ENCODE results near the gene SLC23A3. TPM values are rescaled to one million over a fixed set of nuclear protein-coding genes. Genes with fewer than 3 reads are reported as not detected.

SLC23A3 gene
- total RNA-seq, 1 experiment from 2014 or later: 1.9 TPM

- TF ChIP-seq, protein P1, sequence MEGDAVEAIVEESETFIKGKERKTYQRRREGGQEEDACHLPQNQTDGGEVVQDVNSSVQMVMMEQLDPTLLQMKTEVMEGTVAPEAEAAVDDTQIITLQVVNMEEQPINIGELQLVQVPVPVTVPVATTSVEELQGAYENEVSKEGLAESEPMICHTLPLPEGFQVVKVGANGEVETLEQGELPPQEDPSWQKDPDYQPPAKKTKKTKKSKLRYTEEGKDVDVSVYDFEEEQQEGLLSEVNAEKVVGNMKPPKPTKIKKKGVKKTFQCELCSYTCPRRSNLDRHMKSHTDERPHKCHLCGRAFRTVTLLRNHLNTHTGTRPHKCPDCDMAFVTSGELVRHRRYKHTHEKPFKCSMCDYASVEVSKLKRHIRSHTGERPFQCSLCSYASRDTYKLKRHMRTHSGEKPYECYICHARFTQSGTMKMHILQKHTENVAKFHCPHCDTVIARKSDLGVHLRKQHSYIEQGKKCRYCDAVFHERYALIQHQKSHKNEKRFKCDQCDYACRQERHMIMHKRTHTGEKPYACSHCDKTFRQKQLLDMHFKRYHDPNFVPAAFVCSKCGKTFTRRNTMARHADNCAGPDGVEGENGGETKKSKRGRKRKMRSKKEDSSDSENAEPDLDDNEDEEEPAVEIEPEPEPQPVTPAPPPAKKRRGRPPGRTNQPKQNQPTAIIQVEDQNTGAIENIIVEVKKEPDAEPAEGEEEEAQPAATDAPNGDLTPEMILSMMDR (conservative IDR thresholded peaks at IDR 0.05; ENCODE audit: low read depth, low read length): no peak
- TF ChIP-seq EZH2 (IDR thresholded peaks at IDR 0.05; ENCODE audit: borderline replicate concordance, low read depth, low read length, poor library complexity, severe bottlenecking): no peak
- H3K4me1 ChIP-seq (ENCODE audit: insufficient read depth, low read length, poor library complexity, severe bottlenecking): peaks cover 5% of the 10 kb centered on the region
- POLR2A ChIA-PET (ENCODE audit: low non-redundant PET): interaction anchor here (0.7 kb wide), 1 partner anchor 28 kb away, joined by 3 read pairs; no protein-coding TSS in a partner anchor
- BruUV-seq (replicated peaks): no TSS peak
- intact Hi-C loops (cut with micrococcal nuclease; ENCODE audit: unreplicated experiment): loop anchor here (5.0 kb wide), 2 partner anchors 40 to 120 kb away; partner anchors contain the start of gene ABCB6
- peak within 1 kb of the TSS; percentile 96 for H3K4me3 ChIP-seq (ENCODE audit: low read depth, low read length, poor library complexity, severe bottlenecking)
- DNase-seq (ENCODE audit: low spot score): peak; percentile 83
- peak within 1 kb of the TSS; percentile 81 for H3K27ac ChIP-seq (ENCODE audit: low read depth, low read length, poor library complexity, severe bottlenecking)
- CTCF ChIA-PET: interaction anchor here (0.9 to 1.6 kb wide), 3 partner anchors 22 to 119 kb away, joined by 4 to 7 read pairs (median 6); no protein-coding TSS in a partner anchor
- peaks cover 24% of the 10 kb centered on the region for H3K36me3 ChIP-seq (ENCODE audit: insufficient read depth, low read length, poor library complexity, severe bottlenecking)
- no peaks in the 10 kb centered on the region for H3K27me3 ChIP-seq (replicated peaks; ENCODE audit: insufficient read depth, low read depth, low read length, poor library complexity)
- H3K9me3 ChIP-seq (ENCODE audit: low read depth, low read length, poor library complexity, severe bottlenecking): no peaks in the 10 kb centered on the region
Measured at GRCh38 chr2:219176818-219177551, 7.2 kb upstream of the SLC23A3 start, which contains the start of gene CNPPD1. TSS of gene CNPPD1 (minus strand) at chr2:219176925. CDS start at chr2:219176828, 97 bp downstream.

GRCh38 chr2:219175928-219176817 lies 6.3 kb upstream of the SLC23A3 start:
- peak overlapping the region; percentile 81 for H3K27ac ChIP-seq (ENCODE audit: low read depth, low read length, poor library complexity, severe bottlenecking)
- H3K9me3 ChIP-seq (ENCODE audit: low read depth, low read length, poor library complexity, severe bottlenecking): no peaks in the 10 kb centered on the region
- TF ChIP-seq EZH2 (IDR thresholded peaks at IDR 0.05; ENCODE audit: borderline replicate concordance, low read depth, low read length, poor library complexity, severe bottlenecking): no peak
- TF ChIP-seq, protein P1 (conservative IDR thresholded peaks at IDR 0.05; ENCODE audit: low read depth, low read length): no peak
- DNase-seq (ENCODE audit: low spot score): peak; percentile 36
- H3K4me3 ChIP-seq (ENCODE audit: low read depth, low read length, poor library complexity, severe bottlenecking): peak overlapping the region; percentile 96
- POLR2A ChIA-PET (ENCODE audit: low non-redundant PET): interaction anchor here (0.7 kb wide), 1 partner anchor 29 kb away, joined by 3 read pairs; no protein-coding TSS in a partner anchor
- H3K36me3 ChIP-seq (ENCODE audit: insufficient read depth, low read length, poor library complexity, severe bottlenecking): peaks cover 16% of the 10 kb centered on the region
- no peaks in the 10 kb centered on the region for H3K27me3 ChIP-seq (replicated peaks; ENCODE audit: insufficient read depth, low read depth, low read length, poor library complexity)
- intact Hi-C loops (cut with micrococcal nuclease; ENCODE audit: unreplicated experiment): loop anchor here (5.0 kb wide), 2 partner anchors 41 to 121 kb away; partner anchors contain the start of gene ABCB6
- H3K4me1 ChIP-seq (ENCODE audit: insufficient read depth, low read length, poor library complexity, severe bottlenecking): peaks cover 5% of the 10 kb centered on the region
- CTCF ChIA-PET: interaction anchor here (0.5 to 1.6 kb wide), 4 partner anchors 17 to 119 kb away, joined by 3 to 7 read pairs (median 5); no protein-coding TSS in a partner anchor
- BruUV-seq (replicated peaks): no TSS peak

- no peaks in the 10 kb centered on the region for H3K27me3 ChIP-seq (replicated peaks; ENCODE audit: insufficient read depth, low read depth, low read length, poor library complexity)
- H3K9me3 ChIP-seq (ENCODE audit: low read depth, low read length, poor library complexity, severe bottlenecking): no peaks in the 10 kb centered on the region
- POLR2A ChIA-PET (ENCODE audit: low non-redundant PET): no interaction called here
- no peak overlapping the region for H3K27ac ChIP-seq (ENCODE audit: low read depth, low read length, poor library complexity, severe bottlenecking)
- TF ChIP-seq, protein P1 (conservative IDR thresholded peaks at IDR 0.05; ENCODE audit: low read depth, low read length): no peak
- TF ChIP-seq EZH2 (IDR thresholded peaks at IDR 0.05; ENCODE audit: borderline replicate concordance, low read depth, low read length, poor library complexity, severe bottlenecking): no peak
- H3K4me3 ChIP-seq (ENCODE audit: low read depth, low read length, poor library complexity, severe bottlenecking): peak overlapping the region; percentile 96
- peaks cover 9% of the 10 kb centered on the region for H3K36me3 ChIP-seq (ENCODE audit: insufficient read depth, low read length, poor library complexity, severe bottlenecking)
- BruUV-seq (replicated peaks): no TSS peak
- intact Hi-C loops (cut with micrococcal nuclease; ENCODE audit: unreplicated experiment): loop anchor here (5.0 kb wide), 2 partner anchors 42 to 122 kb away; partner anchors contain the start of gene ABCB6
- H3K4me1 ChIP-seq (ENCODE audit: insufficient read depth, low read length, poor library complexity, severe bottlenecking): peaks cover 5% of the 10 kb centered on the region
- no peak for DNase-seq (ENCODE audit: low spot score)
- CTCF ChIA-PET: interaction anchor here (1.6 kb wide), 1 partner anchor 32 kb away, joined by 4 read pairs; no protein-coding TSS in a partner anchor
Measured at GRCh38 chr2:219175486-219175885, 5.7 kb upstream of the SLC23A3 start.
